ENCODE measurements around the gene WRAP73. TPM values are rescaled to one million over a fixed set of nuclear protein-coding genes. Genes with fewer than 3 reads are reported as not detected.

WRAP73 gene
- total RNA-seq, 1 donor from 2014 or later: 21.6 TPM

- no peak for DNase-seq (ENCODE audit: low spot score)
Measured at GRCh38 chr1:3681898-3682806, 32.2 kb upstream of the WRAP73 start.

GRCh38 chr1:3681231-3681897 is 31.5 kb upstream of the WRAP73 start:
- DNase-seq (ENCODE audit: low spot score): no peak

GRCh38 chr1:3680488-3681230 is 30.8 kb upstream of the WRAP73 start:
- no peak for DNase-seq (ENCODE audit: low spot score)

- no peak for DNase-seq (ENCODE audit: low spot score)
Measured at GRCh38 chr1:3679799-3680453, 30.0 kb upstream of the WRAP73 start.

- DNase-seq (ENCODE audit: low spot score): no peak
Measured at GRCh38 chr1:3679098-3679555, 29.2 kb upstream of the WRAP73 start.

- DNase-seq (ENCODE audit: low spot score): no peak
Measured at GRCh38 chr1:3678361-3679097, 28.6 kb upstream of the WRAP73 start.

GRCh38 chr1:3677484-3677883 is 27.6 kb upstream of the WRAP73 start:
- DNase-seq (ENCODE audit: low spot score): no peak

- DNase-seq (ENCODE audit: low spot score): no peak
Measured at GRCh38 chr1:3676581-3677470, 26.9 kb upstream of the WRAP73 start.

GRCh38 chr1:3675436-3675835 is 25.5 kb upstream of the WRAP73 start:
- DNase-seq (ENCODE audit: low spot score): no peak

- DNase-seq (ENCODE audit: low spot score): no peak
Measured at GRCh38 chr1:3674100-3675094, 24.5 kb upstream of the WRAP73 start.

GRCh38 chr1:3673381-3674099 is 23.6 kb upstream of the WRAP73 start:
- DNase-seq (ENCODE audit: low spot score): no peak

- no peak for DNase-seq (ENCODE audit: low spot score)
Measured at GRCh38 chr1:3672971-3673361, 23.1 kb upstream of the WRAP73 start.

GRCh38 chr1:3672231-3672970 is 22.5 kb upstream of the WRAP73 start:
- DNase-seq (ENCODE audit: low spot score): no peak

- no peak for DNase-seq (ENCODE audit: low spot score)
Measured at GRCh38 chr1:3671371-3672180, 21.7 kb upstream of the WRAP73 start.

GRCh38 chr1:3670823-3671265 is 20.9 kb upstream of the WRAP73 start:
- no peak for DNase-seq (ENCODE audit: low spot score)

- DNase-seq (ENCODE audit: low spot score): no peak
Measured at GRCh38 chr1:3669971-3670431, 20.1 kb upstream of the WRAP73 start.
